ENCODE results near the gene SPPL2B. TPM values are rescaled to one million over a fixed set of nuclear protein-coding genes. Genes with fewer than 3 reads are reported as not detected.
A peak's percentile ranks its signal among the peaks of the same experiment; 100 is the strongest.

Gene SPPL2B
- total RNA-seq, 1 donor from 2014 or later: 202 TPM

DNA sequence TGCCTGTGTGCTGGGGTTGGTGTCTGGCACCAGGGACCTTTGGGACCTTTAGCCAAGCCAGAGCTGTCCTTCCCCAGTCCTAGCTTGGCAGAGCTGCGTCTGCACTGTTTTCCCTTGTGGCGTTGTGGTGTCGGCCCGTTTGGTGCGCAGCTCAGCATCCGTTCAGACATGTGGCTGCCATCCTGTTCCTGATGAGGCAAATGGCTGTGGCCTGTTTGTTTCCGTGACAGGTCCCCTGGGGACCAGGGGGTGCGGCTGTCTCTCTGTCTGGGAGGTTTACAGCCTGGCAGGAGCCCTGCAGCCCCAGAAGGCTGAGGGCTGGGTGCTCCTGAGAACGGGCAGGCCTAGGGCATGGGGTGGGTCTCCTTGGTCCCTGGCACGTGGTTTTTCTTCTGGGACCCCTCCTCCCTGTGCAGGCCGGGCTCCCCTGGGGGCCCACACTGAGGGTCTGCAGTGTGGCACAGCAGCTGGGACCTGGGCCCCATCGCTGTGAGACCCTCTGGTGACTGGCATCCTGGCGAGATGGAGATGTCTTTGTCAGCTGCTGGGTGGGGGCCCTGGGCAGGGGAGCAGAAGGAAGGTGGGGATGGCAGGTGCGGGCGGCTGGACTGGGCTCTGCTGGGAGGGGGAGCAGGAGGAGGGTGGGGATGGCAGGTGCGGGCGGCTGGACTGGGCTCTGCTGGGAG lies 4.0 kb downstream of the SPPL2B start:
- TF ChIP-seq, protein P1, sequence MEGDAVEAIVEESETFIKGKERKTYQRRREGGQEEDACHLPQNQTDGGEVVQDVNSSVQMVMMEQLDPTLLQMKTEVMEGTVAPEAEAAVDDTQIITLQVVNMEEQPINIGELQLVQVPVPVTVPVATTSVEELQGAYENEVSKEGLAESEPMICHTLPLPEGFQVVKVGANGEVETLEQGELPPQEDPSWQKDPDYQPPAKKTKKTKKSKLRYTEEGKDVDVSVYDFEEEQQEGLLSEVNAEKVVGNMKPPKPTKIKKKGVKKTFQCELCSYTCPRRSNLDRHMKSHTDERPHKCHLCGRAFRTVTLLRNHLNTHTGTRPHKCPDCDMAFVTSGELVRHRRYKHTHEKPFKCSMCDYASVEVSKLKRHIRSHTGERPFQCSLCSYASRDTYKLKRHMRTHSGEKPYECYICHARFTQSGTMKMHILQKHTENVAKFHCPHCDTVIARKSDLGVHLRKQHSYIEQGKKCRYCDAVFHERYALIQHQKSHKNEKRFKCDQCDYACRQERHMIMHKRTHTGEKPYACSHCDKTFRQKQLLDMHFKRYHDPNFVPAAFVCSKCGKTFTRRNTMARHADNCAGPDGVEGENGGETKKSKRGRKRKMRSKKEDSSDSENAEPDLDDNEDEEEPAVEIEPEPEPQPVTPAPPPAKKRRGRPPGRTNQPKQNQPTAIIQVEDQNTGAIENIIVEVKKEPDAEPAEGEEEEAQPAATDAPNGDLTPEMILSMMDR (IDR thresholded peaks at IDR 0.05; ENCODE audit: unreplicated experiment): no peak
- H3K4me3 Mint-ChIP-seq: no peak overlapping the region
- H3K27me3 Mint-ChIP-seq (ENCODE audit: low read depth): no peaks in the 10 kb centered on the region
- H3K27ac Mint-ChIP-seq: peak overlapping the region; percentile 71
- H3K36me3 Mint-ChIP-seq: peaks cover 6% of the 10 kb centered on the region
- H3K9me3 Mint-ChIP-seq: no peaks in the 10 kb centered on the region
- DNase-seq (ENCODE audit: low spot score in 2 of 2, unreplicated experiment in 2 of 2): no peak
- peaks cover 66% of the 10 kb centered on the region for H3K4me1 Mint-ChIP-seq

DNA sequence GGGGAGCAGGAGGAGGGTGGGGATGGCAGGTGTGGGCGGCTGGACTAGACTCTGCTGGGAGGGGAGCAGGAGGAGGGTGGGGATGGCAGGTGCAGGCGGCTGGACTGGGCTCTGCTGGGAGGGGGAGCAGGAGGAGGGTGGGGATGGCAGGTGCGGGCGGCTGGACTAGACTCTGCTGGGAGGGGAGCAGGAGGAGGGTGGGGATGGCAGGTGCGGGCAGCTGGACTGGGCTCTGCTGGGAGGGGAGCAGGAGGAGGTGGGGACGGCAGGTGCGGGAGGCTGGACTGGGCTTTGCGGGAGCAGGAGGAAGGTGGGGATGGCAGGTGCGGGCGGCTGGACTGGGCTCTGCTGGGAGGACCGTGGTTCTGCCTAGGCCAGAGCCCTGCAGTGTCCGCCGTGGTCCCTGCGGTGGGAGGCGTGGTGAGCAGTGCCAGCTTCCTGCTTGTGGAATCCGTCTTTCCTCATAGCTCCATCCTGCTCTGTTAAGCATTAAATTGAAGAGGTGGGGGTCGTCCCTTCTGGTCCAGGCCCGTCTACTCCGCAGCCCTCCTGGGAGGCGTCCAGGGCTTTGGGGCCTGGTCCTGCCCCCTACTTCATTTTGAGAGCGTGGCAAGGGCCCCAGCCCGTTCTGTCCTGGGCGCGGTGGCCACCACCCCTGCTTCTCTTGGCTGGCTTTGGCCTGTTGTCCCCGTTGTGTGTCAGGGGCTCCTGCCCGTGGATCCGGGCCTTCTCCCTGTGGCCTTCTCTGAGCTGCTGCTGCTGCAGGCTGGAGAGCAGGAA lies 4.7 kb downstream of the SPPL2B start:
- H3K9me3 Mint-ChIP-seq: no peaks in the 10 kb centered on the region
- no peaks in the 10 kb centered on the region for H3K27me3 Mint-ChIP-seq (ENCODE audit: low read depth)
- peak overlapping the region; percentile 79 for H3K27ac Mint-ChIP-seq
- TF ChIP-seq, protein P1 (IDR thresholded peaks at IDR 0.05; ENCODE audit: unreplicated experiment): no peak
- no peak for DNase-seq (ENCODE audit: low spot score in 2 of 2, unreplicated experiment in 2 of 2)
- peaks cover 9% of the 10 kb centered on the region for H3K36me3 Mint-ChIP-seq
- peaks cover 69% of the 10 kb centered on the region for H3K4me1 Mint-ChIP-seq
- H3K4me3 Mint-ChIP-seq: no peak overlapping the region

DNA sequence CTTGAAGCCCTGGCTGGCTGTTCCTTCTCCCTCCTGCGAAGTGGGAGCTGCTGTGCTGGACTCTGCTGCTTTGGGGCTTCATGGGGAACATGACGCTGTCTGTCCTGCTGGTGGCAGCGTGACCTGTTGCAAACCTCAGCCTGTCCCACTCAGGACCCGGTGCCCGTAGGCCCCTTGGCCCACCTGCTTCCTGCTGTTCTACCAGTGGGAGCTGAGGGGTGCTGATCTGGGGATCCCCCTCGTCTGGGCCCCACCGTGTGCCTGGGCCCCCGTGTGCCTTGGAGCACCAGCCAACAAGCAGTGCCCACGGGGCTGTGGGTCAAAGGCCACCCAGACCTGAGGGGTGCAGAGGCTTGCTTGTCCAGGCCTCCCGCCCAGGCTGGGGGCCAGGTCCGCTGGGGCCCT lies 5.3 kb downstream of the SPPL2B start:
- Mint-ChIP-seq H3K9me3 (no peaks in the 10 kb centered on the region), H3K27ac (peak overlapping the region; percentile 79), H3K27me3 (ENCODE audit: low read depth) (no peaks in the 10 kb centered on the region), H3K36me3 (peaks cover 9% of the 10 kb centered on the region), H3K4me3 (no peak overlapping the region), H3K4me1 (peaks cover 69% of the 10 kb centered on the region)
- DNase-seq (ENCODE audit: low spot score in 2 of 2, unreplicated experiment in 2 of 2): no peak
- TF ChIP-seq, protein P1 (IDR thresholded peaks at IDR 0.05; ENCODE audit: unreplicated experiment): no peak

DNA sequence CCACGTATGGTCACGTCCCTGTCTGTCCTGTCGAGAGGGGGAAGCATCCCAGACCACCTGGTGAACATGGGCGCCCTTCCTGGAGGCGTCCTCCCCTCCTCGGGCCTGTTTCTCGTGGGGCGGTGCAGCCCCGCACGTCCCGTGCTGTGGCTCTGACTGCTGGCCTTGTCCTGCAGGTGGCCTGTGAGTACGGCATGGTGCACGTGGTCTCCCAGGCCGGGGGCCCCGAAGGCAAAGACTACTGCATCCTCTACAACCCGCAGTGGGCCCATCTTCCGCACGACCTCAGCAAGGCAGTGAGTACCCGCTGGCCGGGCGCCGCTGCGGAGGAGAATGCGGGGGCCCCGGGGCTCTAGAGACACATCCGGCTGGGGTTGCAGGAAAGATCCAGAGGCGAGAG lies 5.9 kb downstream of the SPPL2B start:
- H3K4me1 Mint-ChIP-seq: peaks cover 64% of the 10 kb centered on the region
- no peaks in the 10 kb centered on the region for H3K9me3 Mint-ChIP-seq
- H3K4me3 Mint-ChIP-seq: no peak overlapping the region
- no peak for DNase-seq (ENCODE audit: low spot score in 2 of 2, unreplicated experiment in 2 of 2)
- H3K27ac Mint-ChIP-seq: no peak overlapping the region
- TF ChIP-seq, protein P1 (IDR thresholded peaks at IDR 0.05; ENCODE audit: unreplicated experiment): no peak
- H3K36me3 Mint-ChIP-seq: peaks cover 9% of the 10 kb centered on the region
- no peaks in the 10 kb centered on the region for H3K27me3 Mint-ChIP-seq (ENCODE audit: low read depth)

DNA sequence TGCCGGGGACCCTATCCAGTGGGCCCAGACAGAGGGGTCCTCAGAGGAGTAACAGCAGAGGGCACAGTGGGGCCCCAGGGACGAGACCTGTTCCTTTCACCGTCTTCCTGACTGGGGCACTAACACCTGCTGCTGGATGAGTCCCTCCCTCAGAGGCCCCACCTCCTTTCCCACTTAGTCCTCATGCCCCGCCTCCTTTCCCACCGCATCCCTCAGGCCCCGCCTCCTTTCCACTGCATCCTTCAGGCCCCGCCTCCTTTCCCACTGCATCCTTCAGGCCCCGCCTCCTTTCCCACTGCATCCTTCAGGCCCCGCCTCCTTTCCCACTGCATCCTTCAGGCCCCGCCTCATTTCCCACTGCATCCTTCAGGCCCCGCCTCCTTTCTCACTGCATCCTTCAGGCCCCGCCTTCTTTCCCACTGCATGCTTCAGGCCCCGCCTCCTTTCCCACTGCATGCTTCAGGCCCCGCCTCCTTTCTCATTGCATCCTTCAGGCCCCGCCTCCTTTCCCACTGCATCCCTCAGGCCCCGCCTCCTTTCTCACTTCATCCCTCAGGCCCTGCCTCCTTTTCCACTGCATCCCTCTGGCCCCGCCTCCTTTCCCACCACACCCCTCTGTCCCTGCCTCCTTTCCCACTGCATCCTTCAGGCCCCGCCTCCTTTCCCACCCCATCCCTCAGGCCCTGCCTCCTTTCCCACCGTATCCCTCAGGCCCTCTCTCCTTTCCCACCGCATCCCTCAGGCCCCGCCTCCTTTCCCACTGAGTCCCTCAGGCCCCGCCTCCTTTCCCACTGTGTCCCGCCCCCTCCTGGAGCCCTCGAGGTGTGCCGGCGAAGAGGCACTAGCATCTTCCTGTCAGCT lies 6.7 kb downstream of the SPPL2B start:
- TF ChIP-seq, protein P1 (IDR thresholded peaks at IDR 0.05; ENCODE audit: unreplicated experiment): no peak
- H3K4me3 Mint-ChIP-seq: no peak overlapping the region
- peaks cover 57% of the 10 kb centered on the region for H3K4me1 Mint-ChIP-seq
- DNase-seq (ENCODE audit: low spot score in 2 of 2, unreplicated experiment in 2 of 2): no peak
- peaks cover 9% of the 10 kb centered on the region for H3K36me3 Mint-ChIP-seq
- H3K27ac Mint-ChIP-seq: peak overlapping the region; percentile 4
- no peaks in the 10 kb centered on the region for H3K27me3 Mint-ChIP-seq (ENCODE audit: low read depth)
- no peaks in the 10 kb centered on the region for H3K9me3 Mint-ChIP-seq

All from mesothelial cell of epicardium (in vitro differentiated cells).